GM18868 (cell line): ENCODE data around the gene DUSP7.

Experiments used
- ATAC-seq: cut with Tn5 transposase; IDR thresholded peaks from one replicate; pipeline ENCODE4 v1.9.1; 2021; ENCODE audit warnings: mild to moderate bottlenecking, moderate library complexity; ENCODE audit not compliant: unreplicated experiment

The DUSP7 gene

DNA sequence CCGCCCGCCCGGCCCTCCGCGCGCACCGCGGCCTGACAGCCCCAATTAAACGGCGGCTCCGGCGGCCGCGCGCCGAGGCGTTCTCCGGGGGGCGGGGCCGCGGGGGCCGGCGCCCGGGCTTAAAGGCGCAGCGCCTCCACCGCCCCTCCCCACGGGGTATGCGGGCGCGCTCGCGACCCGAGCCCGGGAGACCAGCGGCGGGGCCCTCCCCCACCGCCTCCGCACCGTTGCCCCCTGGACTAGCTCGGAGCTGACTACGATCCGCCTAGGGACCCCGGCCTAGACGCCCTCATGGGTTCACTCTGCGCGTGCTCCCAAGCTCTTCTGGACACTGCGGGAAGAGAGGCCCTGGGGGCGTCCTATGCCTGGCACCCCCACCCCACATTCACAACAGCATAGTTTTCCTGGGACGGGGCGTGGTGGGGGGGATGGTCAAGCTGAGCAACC is at the start of gene DUSP7:
Gene DUSP7 (minus strand): TSS at position 51 of the 447 bp plus-strand sequence. CDS start 205 bp downstream, outside the sequence.
- peak; percentile 29 for ATAC-seq

DNA sequence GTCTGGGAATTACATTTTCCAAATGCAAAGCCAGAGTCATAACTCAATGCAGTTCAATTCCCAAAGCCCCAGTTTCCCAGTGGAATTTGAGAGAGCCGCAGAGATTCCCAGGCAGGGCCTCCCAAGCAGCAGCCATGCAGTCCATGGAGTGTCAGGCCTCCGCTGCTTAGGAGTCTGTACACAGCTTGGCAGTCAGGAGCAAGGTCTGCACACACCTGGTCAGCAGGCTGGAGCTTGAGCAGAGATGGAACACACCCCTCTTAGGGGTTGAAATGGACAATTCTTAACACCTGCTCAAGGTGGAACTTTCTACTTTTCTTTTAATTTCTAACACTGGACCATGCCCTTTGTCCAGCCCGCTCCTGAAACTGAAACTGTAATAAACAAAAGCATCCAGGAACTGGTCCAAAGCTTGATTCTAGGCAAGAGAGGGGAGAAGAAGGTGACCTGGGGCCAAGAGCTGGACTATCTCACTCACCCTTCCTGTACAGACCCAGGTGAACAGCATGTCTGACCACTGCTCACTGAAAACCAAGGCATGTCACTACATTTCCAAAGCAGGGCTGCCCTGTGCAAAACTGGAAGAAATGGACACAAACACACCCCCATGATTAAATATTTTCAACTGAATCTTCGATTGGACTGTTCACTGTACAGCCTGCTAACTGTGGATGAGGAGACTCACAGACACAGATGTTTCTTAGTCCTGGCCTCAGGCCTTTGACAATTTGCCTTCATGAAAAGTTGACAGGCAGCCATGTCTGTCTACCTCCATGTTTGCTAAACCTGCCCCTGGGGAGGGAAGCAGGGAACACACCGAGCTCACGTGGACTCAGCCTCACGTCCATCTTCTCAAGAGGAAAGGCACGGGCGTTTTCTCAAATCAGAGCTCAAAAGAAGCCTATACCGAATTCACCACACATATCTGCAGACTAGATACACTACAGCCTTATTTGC is 48.6 kb upstream of the DUSP7 start:
- ATAC-seq: no peak

DNA sequence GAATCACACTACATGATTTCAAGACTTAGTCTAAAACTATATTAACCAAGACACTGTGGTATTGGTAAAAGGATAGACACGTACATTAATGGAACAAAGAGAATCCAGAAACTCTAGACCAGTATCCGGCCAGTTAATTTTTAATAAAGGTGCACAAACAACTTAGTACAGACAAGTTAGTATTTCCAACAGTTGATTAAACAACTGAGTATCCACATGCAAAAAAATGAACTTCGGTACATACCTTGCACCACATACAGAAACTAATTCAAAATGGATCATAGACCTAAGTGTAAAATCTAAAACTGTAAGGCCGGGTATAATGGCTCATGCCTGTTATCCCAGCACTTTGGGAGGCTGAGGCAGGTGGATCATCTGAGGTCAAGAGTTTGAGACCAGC is 46.6 kb upstream of the DUSP7 start:
- ATAC-seq: no peak

DNA sequence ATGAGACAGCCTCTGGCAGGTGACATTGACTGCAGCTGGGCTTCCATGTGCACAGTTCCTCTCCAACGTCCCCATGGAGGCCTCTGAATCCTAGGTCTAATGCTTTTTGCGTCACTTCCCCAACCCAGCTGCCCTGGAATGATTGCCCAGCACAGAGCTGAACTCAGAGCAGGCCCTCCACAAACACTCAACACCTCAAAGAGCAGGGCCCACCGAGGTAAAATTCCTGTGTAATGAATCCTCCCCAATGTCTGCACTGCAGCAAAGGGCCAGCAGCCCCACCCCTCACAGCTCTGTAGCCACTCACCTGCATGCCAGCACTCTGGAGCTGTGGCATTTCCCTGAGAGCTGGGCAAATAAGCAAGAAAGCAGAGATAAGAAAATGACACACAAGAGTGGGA is 42.6 kb upstream of the DUSP7 start:
- ATAC-seq: no peak

- ATAC-seq: no peak
Measured at GRCh38 chr3:52097851-52098507, 41.6 kb upstream of the DUSP7 start.

DNA sequence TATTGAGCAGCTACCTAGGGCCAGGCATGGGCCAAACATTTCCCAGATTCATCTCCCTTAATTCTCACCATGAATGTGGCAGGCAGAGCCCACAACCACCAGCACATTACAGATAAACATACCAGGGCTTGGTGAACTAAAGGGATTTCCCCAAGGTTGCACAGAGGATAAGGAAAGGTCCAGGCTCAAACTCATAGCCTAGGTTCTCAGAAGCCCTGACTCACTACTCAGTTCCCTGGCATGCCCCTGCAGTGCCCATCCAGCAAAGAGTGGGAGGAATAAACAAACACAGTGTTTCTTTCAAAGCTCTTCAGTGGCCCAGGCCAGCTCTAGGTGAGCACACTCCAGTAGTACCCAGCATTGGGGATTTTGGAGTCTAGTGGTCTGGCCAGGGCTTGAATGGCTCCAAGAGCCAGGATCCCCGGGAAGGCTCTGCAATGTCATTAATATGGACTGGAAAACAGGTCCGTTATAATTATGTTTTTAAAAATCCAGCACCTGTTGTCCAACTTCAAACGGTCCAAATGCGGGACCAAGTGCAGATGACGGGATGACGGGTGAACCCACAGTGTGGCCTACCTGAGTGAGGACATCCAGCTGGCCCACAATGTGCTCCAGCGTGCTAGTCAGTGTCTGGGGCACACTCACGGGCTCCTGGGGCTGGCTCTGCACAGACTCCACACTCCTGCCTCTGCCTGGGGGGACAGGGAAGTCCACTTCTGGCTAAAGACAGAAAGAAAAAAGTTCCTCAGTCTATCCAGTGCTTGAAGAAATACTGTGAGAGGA is 39.8 kb upstream of the DUSP7 start:
- ATAC-seq: no peak

GRCh38 chr3:52094571-52095485 is 38.5 kb upstream of the DUSP7 start:
- no peak for ATAC-seq

GRCh38 chr3:52093756-52094545 is 37.6 kb upstream of the DUSP7 start:
- ATAC-seq: no peak

DNA sequence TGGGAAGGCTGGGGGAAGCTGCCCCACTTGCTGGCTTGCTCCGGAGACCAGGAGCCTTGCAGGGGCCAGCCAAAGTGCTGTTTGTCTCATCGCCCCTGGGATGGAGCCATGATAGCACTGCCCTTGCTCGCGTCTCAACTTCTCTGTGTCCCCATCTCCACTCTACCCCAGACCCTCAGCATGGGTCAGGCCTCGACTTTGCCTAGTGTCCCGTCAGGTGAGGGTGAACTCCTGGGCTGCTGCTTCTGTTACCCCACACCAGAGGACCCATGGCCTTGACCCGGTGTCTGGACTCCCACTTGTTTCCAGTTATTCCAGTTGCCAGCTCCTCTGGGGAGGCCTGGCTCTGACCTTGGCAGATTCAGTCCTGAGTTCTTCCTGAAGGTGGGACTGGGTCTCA is 36.5 kb upstream of the DUSP7 start:
- ATAC-seq: no peak

- no peak for ATAC-seq
Measured at GRCh38 chr3:52092271-52092660, 35.9 kb upstream of the DUSP7 start.

GRCh38 chr3:52091586-52092270 is 35.4 kb upstream of the DUSP7 start:
- no peak for ATAC-seq

DNA sequence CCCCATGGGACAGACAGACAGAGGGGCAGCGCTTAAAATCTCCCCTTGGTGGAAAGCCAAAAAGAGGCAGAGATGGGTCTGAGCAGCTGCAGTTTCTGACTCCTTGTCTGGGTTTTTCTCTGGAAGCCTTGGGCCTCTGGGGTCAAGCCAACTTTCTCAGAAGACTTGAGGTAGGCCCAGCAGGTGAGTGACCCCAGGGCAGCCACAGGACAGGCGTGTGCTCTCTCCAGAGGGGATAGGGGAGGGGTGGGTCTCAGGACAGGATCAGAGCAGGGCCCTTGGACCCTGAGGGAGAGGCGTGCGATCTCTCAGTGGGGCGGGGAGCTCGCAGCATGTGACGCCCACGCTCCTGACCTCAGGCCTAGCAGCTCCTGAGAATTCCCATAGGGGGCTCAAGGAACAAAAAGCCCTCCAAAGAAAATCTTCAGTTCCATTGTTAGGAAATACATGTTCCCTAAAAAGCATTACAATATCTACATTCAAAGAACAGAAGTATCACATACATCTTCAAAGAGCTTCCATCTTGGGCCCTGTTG is 34.6 kb upstream of the DUSP7 start:
- no peak for ATAC-seq

- ATAC-seq: no peak
Measured at GRCh38 chr3:52090131-52090932, 34.0 kb upstream of the DUSP7 start.

- ATAC-seq: no peak
Measured at GRCh38 chr3:52089691-52090090, 33.3 kb upstream of the DUSP7 start.

DNA sequence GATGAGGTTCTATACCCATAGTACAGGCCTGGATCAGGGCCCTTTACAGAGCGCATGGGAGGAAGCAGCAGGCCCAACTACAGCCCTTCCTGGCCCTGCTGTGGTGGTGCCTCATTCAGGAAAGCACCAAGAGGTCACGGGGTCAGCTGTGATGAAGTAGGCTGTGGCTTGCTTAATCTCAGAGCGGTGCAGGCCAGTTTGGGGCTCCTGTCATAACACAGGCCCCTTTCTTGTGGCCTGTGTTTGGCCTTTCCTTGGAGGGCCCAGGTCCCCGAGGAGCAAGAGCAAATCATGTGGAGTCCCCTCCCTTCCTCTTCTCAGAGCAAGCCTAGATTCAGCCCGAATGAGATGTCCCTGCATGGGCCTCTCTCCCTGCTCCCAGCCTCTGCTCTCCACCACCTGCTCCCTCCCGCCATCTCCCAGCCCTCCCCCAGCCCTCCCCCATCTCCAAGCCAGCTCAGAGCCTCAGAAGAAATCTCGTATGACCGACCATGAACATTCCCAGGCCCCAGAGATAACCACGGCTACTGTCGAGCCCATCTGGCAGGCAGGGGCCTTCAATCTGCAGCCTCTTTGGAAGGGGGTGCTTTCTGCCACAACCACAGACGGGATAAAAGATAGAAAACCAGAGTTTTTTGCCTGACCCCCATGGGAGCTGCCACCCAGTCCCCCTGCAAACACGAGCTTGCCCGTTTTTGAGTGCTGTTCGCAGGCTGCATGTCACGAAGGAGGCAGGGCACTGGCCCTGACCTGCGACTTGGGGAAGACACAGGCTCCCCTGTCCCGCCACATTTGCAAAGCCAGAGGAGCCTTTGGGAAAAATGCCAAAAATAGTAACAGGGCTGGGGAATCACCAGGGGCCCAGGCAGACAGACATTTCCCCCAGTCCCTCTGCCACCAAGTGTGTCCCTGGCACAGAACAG is 32.3 kb upstream of the DUSP7 start:
- no peak for ATAC-seq

- ATAC-seq: no peak
Measured at GRCh38 chr3:52087731-52088130, 31.4 kb upstream of the DUSP7 start.
